HG02870 (cell line): ENCODE measurements around the gene SNRPD3.

Source experiments
- ATAC-seq: cut with Tn5 transposase; IDR thresholded peaks from one replicate; pipeline ENCODE4 v1.9.1; 2021; ENCODE audit warnings: mild to moderate bottlenecking, moderate library complexity; ENCODE audit not compliant: unreplicated experiment

SNRPD3 gene

GRCh38 chr22:24565077-24565476 is 9.3 kb downstream of the SNRPD3 start:
- ATAC-seq, result no peak

- no peak for ATAC-seq
Measured at GRCh38 chr22:24566899-24567511, 11.2 kb downstream of the SNRPD3 start.

- ATAC-seq, result no peak
Measured at GRCh38 chr22:24567668-24568067, 11.9 kb downstream of the SNRPD3 start.

- no peak for ATAC-seq
Measured at GRCh38 chr22:24571266-24571665, 15.5 kb downstream of the SNRPD3 start.

GRCh38 chr22:24576778-24577177 is 21.0 kb downstream of the SNRPD3 start:
- no peak for ATAC-seq

- no peak for ATAC-seq
Measured at GRCh38 chr22:24578355-24579257, 22.8 kb downstream of the SNRPD3 start.

- ATAC-seq, result no peak
Measured at GRCh38 chr22:24579258-24579601, 23.4 kb downstream of the SNRPD3 start.

- no peak for ATAC-seq
Measured at GRCh38 chr22:24580276-24580675, 24.5 kb downstream of the SNRPD3 start.

- ATAC-seq, result no peak
Measured at GRCh38 chr22:24582056-24582814, 26.4 kb downstream of the SNRPD3 start.

GRCh38 chr22:24583221-24584165 is 27.7 kb downstream of the SNRPD3 start:
- ATAC-seq, result no peak

GRCh38 chr22:24584166-24584790 is 28.5 kb downstream of the SNRPD3 start:
- ATAC-seq, result no peak

GRCh38 chr22:24584871-24585411 is 29.1 kb downstream of the SNRPD3 start:
- ATAC-seq, result no peak

- ATAC-seq, result no peak
Measured at GRCh38 chr22:24585461-24585860, 29.7 kb downstream of the SNRPD3 start.

- no peak for ATAC-seq
Measured at GRCh38 chr22:24585927-24586546, 30.2 kb downstream of the SNRPD3 start.

GRCh38 chr22:24587251-24587650 is 31.5 kb downstream of the SNRPD3 start:
- no peak for ATAC-seq

GRCh38 chr22:24587948-24588347 is 32.1 kb downstream of the SNRPD3 start:
- no peak for ATAC-seq

- ATAC-seq, result no peak
Measured at GRCh38 chr22:24588381-24588756, 32.6 kb downstream of the SNRPD3 start.

- no peak for ATAC-seq
Measured at GRCh38 chr22:24588757-24589481, 33.1 kb downstream of the SNRPD3 start.

- ATAC-seq, result no peak
Measured at GRCh38 chr22:24589518-24590030, 33.8 kb downstream of the SNRPD3 start.
